T-helper 9 cell (primary cell): ENCODE data around the gene ZNF230.
A peak's percentile ranks its signal among the peaks of the same experiment; 100 is the strongest.

ENCODE experiments used
- DNase-seq: peaks from one replicate; pipeline ENCODE4 v3.0.0-alpha.2; 2020

Gene ZNF230

GRCh38 chr19:44050740-44051649 lies 48.2 kb downstream of the ZNF230 start:
- DNase-seq: no peak

DNA sequence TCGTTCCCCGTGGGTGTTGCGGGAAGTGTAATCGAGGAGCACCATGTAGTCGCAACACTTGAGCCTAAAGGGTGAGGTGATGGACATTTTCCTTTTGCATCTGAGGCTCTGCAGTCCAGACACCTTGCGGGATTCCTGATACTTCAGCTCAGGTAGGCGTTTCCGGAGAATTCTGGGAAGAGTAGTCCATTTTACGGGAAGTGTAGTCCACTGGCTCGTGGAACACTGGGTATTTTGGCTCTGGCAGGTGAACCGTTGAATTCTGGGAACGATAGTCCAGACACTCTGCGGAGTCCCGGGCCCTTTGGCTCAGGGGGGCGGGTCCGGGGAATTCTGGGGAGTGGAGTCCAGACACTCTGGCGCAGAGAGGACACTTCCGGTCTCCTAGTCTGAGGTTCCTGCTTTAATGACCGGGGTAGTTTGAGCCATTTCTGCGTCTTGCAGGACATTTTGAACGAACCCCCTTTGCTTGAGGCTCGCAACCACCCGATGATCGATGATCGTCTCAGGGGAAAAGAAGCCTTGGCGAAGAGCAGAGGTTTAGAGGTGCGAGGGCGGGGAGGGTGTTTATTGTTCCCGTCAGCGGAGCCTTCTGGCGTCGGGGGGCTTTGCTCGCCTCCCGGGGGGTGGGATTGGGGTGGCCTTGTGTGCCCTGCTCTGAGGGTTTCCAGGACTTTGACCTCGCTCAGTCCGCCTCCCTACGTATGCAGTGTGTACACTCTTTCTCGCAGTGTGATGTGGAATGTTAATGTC lies 49.1 kb downstream of the ZNF230 start, which contains the start of gene ZNF223:
Gene ZNF223 (plus strand): TSS at position 387 of the 753 bp plus-strand sequence. CDS start 3,141 bp downstream, outside the sequence.
- DNase-seq: peak; percentile 19

GRCh38 chr19:44055870-44056269 lies 53.1 kb downstream of the ZNF230 start:
- DNase-seq: no peak

DNA sequence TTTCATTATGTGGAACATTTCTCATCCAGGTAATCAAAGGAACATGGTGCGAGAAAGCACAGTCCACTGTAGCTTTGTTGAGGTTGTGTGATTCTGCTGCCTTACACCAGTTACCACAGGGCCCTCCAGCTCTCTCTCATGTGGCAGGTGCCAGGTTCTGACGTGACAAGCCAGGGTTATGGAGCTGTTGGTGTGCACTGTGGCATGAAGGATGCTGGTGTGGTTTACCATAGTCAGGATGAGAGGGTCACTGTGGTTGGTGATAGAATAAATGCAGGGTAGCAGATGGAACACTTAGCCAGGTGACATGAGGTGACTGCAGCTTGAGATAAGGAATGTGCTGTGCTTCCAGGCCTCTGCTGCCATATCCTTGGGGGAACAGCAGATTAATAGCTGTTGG lies 56.5 kb downstream of the ZNF230 start:
- no peak for DNase-seq

- no peak for DNase-seq
Measured at GRCh38 chr19:44061038-44061437, 58.3 kb downstream of the ZNF230 start.
